Stimulated activated CD4-positive, alpha-beta T cell treated with anti-CD3 and anti-CD28 coated beads, Interleukin-2, amount 100 ng/mL, for 24 hours (primary cell): ENCODE data around the gene AGGF1.
"Not testable (repeated sequence)": the region's sequence is repeated elsewhere in the genome, so short reads cannot be mapped to it uniquely, and the experiment has no call there.

Experiments
- DNase-seq, 2 donors: peaks; one replicate each; pipeline ENCODE4 v3.0.0-alpha.2; 2020

The AGGF1 gene

GRCh38 chr5:77024490-77024889 lies 5.7 kb upstream of the AGGF1 start:
- DNase-seq, result no peak

GRCh38 chr5:77028631-77029375 lies 1.4 kb upstream of the AGGF1 start:
- DNase-seq, result no peak

GRCh38 chr5:77029376-77029885 lies 773 bp upstream of the AGGF1 start:
- no peak for DNase-seq

GRCh38 chr5:77031891-77032290 lies 1.7 kb downstream of the AGGF1 start:
- DNase-seq, result no peak

GRCh38 chr5:77032635-77033034 lies 2.4 kb downstream of the AGGF1 start:
- DNase-seq, result no peak

- DNase-seq, result no peak
Observed at GRCh38 chr5:77033338-77033737, 3.1 kb downstream of the AGGF1 start.

- DNase-seq, result no peak
Observed at GRCh38 chr5:77035950-77036349, 5.7 kb downstream of the AGGF1 start.

- no peak for DNase-seq
Observed at GRCh38 chr5:77046416-77047073, 16.3 kb downstream of the AGGF1 start.

GRCh38 chr5:77064040-77064439 lies 33.8 kb downstream of the AGGF1 start:
- no peak for DNase-seq

GRCh38 chr5:77065256-77065655 lies 35.1 kb downstream of the AGGF1 start:
- DNase-seq, result no peak

GRCh38 chr5:77066184-77066583 lies 36.0 kb downstream of the AGGF1 start:
- no peak for DNase-seq

GRCh38 chr5:77066823-77067442 lies 36.7 kb downstream of the AGGF1 start:
- DNase-seq, result no peak

GRCh38 chr5:77073667-77074066 lies 43.5 kb downstream of the AGGF1 start:
- DNase-seq, result no peak

- no peak for DNase-seq
Observed at GRCh38 chr5:77074745-77075144, 44.5 kb downstream of the AGGF1 start.

GRCh38 chr5:77076961-77077828 lies 47.0 kb downstream of the AGGF1 start:
- peak; percentile 58 to 75 for DNase-seq

- no peak for DNase-seq
Observed at GRCh38 chr5:77077829-77078176, 47.6 kb downstream of the AGGF1 start.

- DNase-seq, result not testable (repeated sequence)
Observed at GRCh38 chr5:77080479-77080878, 50.3 kb downstream of the AGGF1 start.

- no peak for DNase-seq
Observed at GRCh38 chr5:77080905-77081304, 50.7 kb downstream of the AGGF1 start.

GRCh38 chr5:77082280-77082679 lies 52.1 kb downstream of the AGGF1 start:
- DNase-seq, result no peak

- no peak for DNase-seq
Observed at GRCh38 chr5:77083088-77083487, 52.9 kb downstream of the AGGF1 start.

GRCh38 chr5:77086368-77086688 lies 56.1 kb downstream of the AGGF1 start:
- no peak for DNase-seq

- DNase-seq, result peak; percentile 47 to 50
Observed at GRCh38 chr5:77086689-77087483, 56.7 kb downstream of the AGGF1 start, which contains the start of gene ZBED3. Gene ZBED3 (minus strand): TSS chr5:77087285. CDS start chr5:77077878, 9,407 bp downstream.
